ENCODE data around the gene EDEM1. TPM values are rescaled to one million over a fixed set of nuclear protein-coding genes. Genes with fewer than 3 reads are reported as not detected.

Gene EDEM1
- total RNA-seq, 4 donors from 2014 or later = 25.1 to 48.4 (median 37.7) TPM

DNA sequence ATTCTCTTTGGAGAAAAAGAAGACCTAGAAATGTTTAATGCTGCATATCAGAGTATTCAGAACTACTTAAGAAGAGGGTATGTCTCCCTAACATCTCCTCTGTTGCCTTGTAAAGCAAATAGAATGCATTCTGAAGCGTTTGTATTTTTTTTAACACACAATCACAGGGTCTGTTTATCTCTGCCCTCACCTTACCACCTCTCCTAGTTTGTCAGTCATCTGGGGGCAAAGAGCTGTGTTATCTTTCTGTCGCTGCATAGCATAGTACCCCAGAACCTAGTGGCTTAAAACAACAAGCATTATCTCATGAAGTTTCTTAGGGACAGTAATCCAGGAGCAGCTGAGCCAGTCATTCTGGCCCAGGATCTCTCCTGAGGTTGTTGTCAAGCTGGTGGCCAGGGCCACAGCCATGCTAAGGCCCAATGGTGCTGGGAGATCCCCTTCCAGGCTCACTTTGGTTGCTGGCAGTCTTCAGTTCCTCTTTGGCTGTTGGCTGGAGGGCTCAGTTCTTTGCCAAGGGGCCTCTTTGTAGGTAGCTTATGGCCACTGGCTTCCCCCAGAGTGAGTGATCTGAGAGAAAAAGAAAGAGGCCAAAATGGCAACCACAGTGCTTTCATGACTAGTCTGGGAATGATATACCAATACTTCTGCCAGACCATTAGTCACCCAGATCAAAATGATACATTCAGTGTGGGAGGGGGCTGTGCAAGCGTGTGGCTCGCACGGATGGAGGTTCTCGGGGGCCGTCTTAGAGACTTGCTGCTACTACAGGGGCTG is 17.8 kb downstream of the EDEM1 start:
- TF ChIP-seq, protein P1, sequence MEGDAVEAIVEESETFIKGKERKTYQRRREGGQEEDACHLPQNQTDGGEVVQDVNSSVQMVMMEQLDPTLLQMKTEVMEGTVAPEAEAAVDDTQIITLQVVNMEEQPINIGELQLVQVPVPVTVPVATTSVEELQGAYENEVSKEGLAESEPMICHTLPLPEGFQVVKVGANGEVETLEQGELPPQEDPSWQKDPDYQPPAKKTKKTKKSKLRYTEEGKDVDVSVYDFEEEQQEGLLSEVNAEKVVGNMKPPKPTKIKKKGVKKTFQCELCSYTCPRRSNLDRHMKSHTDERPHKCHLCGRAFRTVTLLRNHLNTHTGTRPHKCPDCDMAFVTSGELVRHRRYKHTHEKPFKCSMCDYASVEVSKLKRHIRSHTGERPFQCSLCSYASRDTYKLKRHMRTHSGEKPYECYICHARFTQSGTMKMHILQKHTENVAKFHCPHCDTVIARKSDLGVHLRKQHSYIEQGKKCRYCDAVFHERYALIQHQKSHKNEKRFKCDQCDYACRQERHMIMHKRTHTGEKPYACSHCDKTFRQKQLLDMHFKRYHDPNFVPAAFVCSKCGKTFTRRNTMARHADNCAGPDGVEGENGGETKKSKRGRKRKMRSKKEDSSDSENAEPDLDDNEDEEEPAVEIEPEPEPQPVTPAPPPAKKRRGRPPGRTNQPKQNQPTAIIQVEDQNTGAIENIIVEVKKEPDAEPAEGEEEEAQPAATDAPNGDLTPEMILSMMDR (IDR thresholded peaks at IDR 0.05; ENCODE audit: low read depth) = no peak

DNA sequence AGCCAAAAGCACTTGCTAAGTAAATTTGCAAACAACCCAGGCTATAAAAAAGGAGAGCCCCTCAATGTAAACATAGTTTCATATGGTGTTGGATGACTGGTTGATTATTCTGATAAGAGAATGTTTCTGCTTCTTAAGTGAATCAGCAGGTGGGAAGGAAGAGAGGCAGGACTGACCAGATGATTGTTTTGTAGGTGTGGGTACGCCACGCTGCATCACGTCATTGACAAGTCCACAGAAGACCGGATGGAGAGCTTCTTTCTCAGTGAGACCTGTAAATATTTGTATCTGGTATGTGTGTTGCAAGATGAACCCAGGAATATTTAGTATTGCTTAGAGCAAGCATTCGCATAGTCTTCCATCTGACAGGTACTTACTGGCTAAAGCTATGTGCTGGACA is 23.4 kb downstream of the EDEM1 start:
- TF ChIP-seq, protein P1 (IDR thresholded peaks at IDR 0.05; ENCODE audit: low read depth) = no peak

DNA sequence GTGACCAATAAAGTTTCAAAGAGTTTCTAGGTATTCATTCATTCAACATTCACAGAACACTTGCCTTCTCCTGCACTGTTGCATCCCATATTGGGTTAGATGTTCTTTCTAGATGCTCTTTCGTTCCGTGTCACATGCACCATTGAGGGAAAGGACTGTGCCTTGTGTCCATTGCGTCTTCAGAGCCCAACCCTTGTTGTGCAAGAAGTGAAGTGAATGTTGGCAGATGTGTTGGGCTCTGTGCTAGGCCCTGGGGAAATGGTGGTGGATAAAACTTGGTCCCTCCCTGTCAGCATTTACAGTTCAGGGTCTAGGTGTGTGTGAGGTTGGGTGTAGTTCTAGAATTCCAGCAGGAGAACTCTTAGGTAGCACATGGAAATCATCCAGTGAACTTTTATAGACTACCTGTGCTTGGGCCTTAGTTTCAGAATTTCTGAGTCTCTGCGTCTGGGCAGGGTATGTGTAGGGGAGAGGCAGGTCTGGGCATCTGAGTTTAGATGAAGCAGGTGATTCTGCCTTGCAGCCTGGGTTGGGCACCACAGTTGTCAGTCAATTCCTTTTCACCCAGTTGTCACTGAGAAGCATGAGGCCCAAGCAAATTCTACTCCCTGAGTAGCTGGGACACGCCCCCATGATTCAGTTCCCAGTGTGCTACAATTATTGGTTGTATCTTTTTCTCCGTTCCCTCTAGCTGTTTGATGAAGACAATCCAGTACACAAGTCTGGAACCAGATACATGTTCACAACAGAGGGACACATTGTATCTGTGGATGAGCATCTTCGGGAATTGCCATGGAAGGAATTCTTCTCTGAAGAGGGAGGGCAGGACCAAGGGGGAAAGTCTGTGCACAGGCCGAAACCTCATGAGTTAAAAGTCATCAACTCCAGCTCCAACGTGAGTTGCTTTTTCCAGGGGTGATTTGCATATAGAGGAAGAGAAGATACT is 25.4 kb downstream of the EDEM1 start:
- TF ChIP-seq, protein P1 (IDR thresholded peaks at IDR 0.05; ENCODE audit: low read depth) = no peak

DNA sequence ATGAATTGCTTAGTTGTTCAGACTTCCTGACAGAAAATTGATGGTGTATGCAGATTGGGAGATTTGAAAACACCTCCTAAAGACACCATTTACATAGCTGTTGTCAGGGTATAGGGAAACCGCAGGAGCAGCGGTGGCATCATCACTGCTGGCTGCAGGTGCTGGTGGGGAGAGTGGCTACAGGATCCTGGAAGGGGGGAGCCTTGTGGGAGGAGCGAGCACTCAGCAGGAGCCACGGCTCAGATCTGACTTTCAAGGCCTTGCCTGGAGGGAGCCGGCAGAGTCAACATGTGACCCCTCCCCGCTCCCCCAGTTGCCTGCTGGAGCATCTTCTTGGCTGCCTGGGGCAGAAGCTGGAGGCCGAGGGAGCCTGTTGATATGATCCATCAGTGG is 26.1 kb downstream of the EDEM1 start:
- TF ChIP-seq, protein P1 (IDR thresholded peaks at IDR 0.05; ENCODE audit: low read depth) = no peak

DNA sequence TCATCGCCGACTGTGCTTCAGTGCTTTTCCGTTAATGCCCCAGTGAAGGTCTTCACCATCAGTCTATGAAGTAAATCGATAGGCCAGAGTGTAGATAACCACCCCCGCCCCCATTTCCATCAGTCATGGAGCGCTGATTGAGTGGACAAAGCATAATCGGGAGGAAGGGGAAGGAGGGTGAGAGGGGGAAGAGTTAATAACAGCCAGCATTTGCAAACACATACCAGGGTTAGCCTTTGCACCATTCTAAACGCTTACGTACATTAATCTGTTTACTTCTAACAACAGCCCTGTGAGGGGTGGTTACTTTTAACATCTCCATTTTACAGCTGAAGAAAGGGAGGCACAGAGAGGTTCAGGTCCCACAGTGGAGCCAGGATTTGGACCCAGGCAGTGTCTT is 26.8 kb downstream of the EDEM1 start:
- TF ChIP-seq, protein P1 (IDR thresholded peaks at IDR 0.05; ENCODE audit: low read depth) = no peak

DNA sequence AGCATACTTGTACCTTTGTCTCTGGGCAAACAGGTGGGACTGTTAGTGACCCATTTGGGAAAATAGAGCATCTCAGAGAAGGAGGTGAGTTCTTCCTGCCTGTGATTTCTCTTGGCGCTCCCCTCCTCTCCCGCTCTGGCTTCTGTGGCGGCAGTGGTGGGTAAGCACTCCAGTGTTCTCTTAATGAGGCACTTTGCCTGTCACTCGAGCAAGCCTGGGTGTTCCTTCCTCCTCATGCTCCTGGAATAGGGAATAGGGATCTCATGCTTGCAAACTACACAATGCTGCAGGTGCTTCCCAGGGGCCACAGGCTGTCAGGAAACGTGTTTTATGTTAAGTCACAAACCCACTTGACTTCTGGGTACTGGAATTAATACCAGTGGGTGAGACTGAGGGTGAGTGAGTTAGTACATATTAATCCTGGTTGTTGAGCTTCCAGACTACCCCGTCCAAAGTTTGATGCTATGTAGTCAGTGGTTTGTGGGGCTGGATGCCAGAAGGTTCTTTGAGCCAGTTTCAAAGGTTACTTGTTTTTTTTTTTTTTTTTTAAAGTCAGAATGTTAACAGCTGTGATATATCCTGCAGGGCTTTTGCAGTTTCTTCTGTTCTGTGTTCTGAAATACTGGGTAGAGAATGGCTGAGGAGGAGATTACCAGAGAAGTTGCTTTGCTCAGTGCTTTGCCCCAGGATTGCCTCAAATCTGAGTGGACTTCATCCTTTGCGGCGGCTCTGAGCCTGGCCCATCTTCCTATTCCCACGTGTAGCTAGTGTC is 30.5 kb downstream of the EDEM1 start:
- TF ChIP-seq, protein P1 (IDR thresholded peaks at IDR 0.05; ENCODE audit: low read depth) = no peak

Measured in subcutaneous adipose tissue (tissue), 4 donors.